Stimulated activated CD8-positive, alpha-beta memory T cell treated with anti-CD3 and anti-CD28 coated beads, Interleukin-4, amount 100 ng/mL, for 4 hours (primary cell): Measurements from ENCODE around the gene SLC10A7.

Experiments used
- DNase-seq, 2 donors: peaks; one replicate each; pipeline ENCODE4 v3.0.0-alpha.2; 2020; ENCODE audit warnings: low read depth in 2 of 2, low spot score in 1 of 2

The SLC10A7 gene

DNA sequence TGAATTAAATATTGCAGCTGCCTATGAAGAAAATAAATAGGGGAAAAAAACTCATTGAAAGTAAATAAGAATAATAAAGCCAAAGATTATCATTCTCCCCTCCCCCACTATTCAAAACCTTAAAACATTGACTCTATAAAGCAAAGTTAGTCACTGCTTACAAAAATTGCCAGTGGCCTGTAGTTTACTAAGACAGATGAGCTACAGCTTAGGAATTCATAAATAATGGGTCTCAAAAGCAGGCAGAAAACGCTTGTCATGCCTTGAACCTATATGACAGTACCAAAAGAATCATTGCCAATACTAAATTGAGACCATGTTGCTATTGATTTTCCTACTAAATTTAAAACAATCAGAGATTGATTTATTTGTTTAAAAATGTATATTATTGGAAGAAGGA is 78.9 kb downstream of the SLC10A7 start:
- no peak for DNase-seq

GRCh38 chr4:146439999-146440398 is 81.7 kb downstream of the SLC10A7 start:
- no peak for DNase-seq

GRCh38 chr4:146439437-146439836 is 82.3 kb downstream of the SLC10A7 start:
- no peak for DNase-seq

GRCh38 chr4:146437778-146438177 is 84.0 kb downstream of the SLC10A7 start:
- no peak for DNase-seq

- DNase-seq: no peak
These were observed 85.1 kb downstream of the SLC10A7 start for GRCh38 chr4:146436423-146437162.

- no peak for DNase-seq
These were observed 85.8 kb downstream of the SLC10A7 start for GRCh38 chr4:146435962-146436361.

DNA sequence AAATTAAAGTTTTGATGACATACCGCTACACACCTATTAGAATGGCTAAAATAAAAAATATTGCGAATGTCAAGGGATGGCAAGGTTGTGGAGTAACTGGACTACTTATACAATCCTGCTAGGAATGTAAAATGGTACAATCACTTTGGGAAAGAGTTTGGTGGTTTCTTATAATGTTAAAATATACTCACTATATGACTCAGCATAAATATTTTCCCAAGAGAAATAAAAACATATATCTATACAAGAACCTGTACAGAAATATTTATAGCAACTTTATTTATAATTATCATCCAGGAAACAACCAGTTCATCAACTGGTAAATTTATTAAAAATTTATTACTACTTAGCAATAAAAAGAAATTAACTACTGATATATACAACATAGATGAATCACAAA is 89.7 kb downstream of the SLC10A7 start:
- no peak for DNase-seq

DNA sequence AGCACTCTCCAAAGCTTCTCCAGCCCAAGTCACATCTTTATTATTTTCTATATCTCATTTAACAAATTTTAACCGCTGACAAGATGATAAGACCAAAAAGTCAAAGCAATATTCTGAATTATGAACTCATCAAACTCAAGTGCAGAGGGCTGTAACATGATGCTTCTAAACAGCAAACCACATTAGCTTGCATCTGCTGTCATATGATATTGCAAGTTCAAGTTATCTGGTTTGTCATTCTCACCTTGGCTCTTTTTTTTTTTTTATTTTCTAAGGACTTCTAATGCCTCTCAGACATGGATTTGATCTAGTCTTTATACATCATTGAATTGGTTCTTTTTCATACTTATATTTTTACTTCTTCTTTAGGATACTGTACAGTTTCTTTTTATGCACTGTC is 93.4 kb downstream of the SLC10A7 start:
- DNase-seq: no peak

DNA sequence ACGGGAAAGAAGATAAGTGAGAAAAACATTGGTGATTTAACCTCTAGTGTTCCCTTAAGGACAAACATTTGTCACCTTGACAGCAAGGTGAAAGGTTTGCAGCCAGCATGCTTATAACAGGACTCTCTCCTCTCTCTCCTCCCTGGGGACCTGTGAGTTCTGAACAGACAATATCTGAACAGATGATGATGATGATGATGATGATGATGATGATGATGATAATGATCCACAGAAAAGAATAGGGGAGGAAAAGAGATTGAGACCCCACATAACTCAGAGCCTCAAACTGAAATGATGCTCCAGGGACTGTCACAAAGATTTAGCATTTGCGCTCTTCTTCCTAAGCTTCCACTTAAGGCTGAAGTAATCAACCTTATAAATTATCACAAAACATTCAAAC is 103.9 kb downstream of the SLC10A7 start:
- DNase-seq: no peak

- no peak for DNase-seq
These were observed 105.9 kb downstream of the SLC10A7 start for GRCh38 chr4:146415829-146416228.

GRCh38 chr4:146407669-146408084 is 114.1 kb downstream of the SLC10A7 start:
- DNase-seq: no peak

DNA sequence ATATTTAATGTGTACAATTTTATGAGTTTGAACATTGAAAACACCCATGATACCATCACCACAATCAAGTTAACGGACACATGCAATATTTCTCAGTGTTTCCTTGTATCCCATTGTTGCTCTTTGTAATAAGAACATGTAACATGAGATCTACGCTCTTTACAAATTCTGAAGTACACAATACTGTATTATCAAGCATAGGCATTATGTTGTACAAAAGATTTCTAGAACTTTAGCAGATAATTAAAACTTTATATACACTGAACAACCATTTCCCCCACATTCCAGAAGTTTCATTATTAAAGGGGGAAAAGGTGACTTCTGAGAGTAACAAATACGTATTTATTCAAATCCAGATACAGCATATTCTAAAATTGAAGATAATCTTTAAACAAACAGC is 114.5 kb downstream of the SLC10A7 start:
- DNase-seq: no peak

GRCh38 chr4:146401274-146401673 is 120.5 kb downstream of the SLC10A7 start:
- DNase-seq: no peak

- no peak for DNase-seq
These were observed 122.8 kb downstream of the SLC10A7 start for GRCh38 chr4:146398896-146399445.

- no peak for DNase-seq
These were observed 123.3 kb downstream of the SLC10A7 start for GRCh38 chr4:146398404-146398803.

- no peak for DNase-seq
These were observed 132.2 kb downstream of the SLC10A7 start for GRCh38 chr4:146389561-146389960.

DNA sequence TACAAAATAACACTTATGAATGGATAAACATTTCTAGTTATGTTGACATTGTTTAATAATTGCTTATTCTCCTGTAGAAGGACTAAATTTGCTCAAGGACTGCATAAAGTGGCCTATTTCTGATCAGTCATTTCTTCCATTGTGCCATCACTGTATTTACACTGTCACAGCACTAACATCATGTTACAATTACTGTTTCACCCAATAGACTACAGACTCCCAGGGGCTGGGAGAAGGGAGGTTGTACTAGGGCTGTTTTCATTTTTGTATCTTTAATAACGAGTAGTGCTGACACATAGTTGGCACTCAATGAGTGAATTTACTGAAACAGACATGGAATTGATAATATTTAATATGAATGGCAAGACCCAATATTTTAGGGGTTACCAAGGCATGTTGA is 139.5 kb downstream of the SLC10A7 start:
- no peak for DNase-seq

DNA sequence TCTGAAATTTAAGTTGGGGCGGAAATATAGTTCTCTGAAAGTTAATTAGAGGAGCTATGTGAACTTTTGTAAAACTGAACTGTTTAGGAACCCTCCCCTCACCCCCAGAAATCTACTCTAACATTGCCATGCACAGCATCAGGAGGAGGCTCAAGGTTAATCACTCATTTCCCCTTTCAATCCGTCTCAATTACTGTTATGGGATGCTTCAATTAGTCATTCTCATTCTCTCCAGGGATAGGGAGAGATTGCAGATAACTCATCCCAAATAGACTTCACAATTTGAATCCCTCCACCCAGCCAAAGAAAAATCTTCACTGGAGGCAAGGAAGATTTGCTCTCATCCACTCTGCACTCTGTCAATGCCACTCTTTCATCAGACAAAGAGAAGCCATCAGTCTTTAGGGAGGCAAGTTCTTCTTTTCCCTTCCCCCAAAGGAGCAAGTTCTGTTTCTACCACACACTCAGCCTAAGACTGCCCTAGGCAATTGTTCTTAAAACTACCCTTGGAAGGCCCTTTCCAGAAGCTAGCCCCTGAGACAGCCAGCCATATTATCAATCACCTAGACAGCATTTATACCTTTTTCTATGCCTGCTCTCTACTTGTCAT is 140.4 kb downstream of the SLC10A7 start:
- DNase-seq: no peak

DNA sequence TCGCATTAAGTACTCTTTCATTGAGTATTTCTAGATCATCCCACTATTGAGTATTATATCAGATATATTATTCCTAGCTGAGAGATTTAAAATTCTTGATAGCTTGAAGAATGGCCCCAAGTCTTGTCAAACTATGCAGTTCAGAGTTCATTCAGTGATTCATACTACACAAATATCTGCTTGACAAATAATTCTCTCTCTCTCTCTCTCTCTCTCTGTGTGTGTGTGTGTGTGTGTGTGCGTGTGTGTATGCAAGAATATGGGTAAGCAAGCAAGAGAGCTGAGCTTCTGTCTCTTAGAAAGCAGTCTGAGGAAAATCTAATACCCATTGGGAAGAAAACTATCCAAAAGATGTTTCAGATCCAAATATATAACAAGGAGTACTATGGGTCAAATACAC is 142.0 kb downstream of the SLC10A7 start:
- DNase-seq: no peak

DNA sequence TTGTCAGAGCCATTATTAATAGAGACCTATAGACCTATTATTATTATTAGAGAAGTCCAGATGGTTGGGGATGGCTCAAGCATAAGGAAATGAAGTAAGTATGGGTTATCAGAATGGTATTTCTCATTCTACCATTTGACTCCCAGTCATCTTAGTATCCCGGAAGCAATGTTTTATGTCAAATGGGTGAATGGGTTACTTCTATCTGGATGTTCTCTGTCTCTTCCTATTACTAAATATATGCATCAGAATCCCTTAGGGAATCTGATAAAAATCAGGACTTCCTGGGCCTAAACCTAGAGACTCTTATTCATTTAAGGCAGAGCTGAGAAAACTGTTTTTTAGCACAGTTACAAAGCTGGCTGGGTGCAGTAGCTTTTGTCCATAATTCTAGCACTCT is 149.9 kb downstream of the SLC10A7 start:
- DNase-seq: no peak

DNA sequence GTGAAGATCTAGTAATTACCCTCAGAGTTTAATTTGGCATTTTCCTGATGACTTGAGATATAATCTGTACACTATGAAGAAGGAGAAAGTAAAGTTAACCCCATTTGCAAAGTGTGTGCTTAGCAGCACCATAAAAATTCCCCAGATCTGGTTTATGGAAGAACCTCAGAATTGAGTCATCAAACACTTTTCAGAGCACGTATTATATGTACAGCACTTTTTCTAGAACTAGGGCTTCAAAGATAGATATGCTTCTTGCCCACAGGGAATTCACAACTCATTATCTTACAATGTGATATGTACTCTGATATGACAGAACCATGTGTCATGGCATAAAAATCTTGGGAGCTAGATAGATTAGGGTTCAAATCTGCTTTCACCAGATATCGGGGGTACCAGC is 150.9 kb downstream of the SLC10A7 start:
- DNase-seq: no peak

GRCh38 chr4:146369446-146369845 is 152.3 kb downstream of the SLC10A7 start:
- no peak for DNase-seq

GRCh38 chr4:146368209-146368608 is 153.5 kb downstream of the SLC10A7 start:
- no peak for DNase-seq
